ENCODE measurements around the gene CLDN22. TPM values are rescaled to one million over a fixed set of nuclear protein-coding genes. Genes with fewer than 3 reads are reported as not detected.

The CLDN22 gene
- total and polyA plus RNA-seq, 9 of the 15 experiments (the other 6 are each of a cell fraction or from before 2014, with no cell fraction given) = 0.21 TPM; not detected in 8

DNA sequence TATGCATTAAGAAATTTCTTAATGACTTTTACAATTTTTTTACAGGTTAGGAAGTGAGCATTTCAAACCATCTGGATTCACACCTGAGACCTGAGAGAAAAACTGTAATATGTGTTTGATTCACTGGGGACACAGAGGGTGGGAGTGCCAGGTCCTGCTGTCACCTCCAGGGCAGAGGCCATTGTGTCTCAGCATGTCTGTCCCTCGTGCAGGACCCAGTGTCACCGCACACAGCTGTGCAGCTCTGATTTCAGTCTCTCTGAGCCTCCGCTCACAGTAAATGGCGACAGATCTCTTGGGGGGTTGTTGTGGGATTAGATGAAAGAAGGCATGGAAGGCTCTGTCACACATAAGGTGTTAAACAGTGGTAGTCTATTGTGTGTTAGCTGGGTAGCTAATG is 25.2 kb upstream of the CLDN22 start:
- FAIRE-seq (no peak), ATAC-seq (no peak), DNase-seq (ENCODE audit: extremely low read depth in 1 of 4, low spot score in 3 of 4) (no peak)
- ChIA-PET CTCF (ENCODE audit: low intra/inter-chr PET ratio) (no interaction called here), POLR2A (no interaction called here)
- Histone ChIP-seq H3K4me2 (ENCODE audit: insufficient read depth, low read length) (no peak overlapping the region), H3K9me3 (replicated peaks; ENCODE audit: control insufficient read depth, insufficient read depth, low read depth, low read length) (no peaks in the 10 kb centered on the region), H3K27ac (ENCODE audit: extremely low read depth, low read depth, low read length) (no peak overlapping the region), H3K79me2 (ENCODE audit: control insufficient read depth, insufficient read depth, low read length) (no peaks in the 10 kb centered on the region), H4K20me1 (replicated peaks; ENCODE audit: control insufficient read depth, insufficient read depth, low read length) (no peaks in the 10 kb centered on the region), H3K27me3 (ENCODE audit: control insufficient read depth in 2 of 2, insufficient read depth in 2 of 2, low read length in 2 of 2) (no peaks in the 10 kb centered on the region), H3K36me3 (ENCODE audit: control insufficient read depth, insufficient read depth, low read length) (no peaks in the 10 kb centered on the region), H3K9me1 (ENCODE audit: control insufficient read depth, insufficient read depth, low read length) (no peaks in the 10 kb centered on the region), H3K4me1 (replicated peaks in 1 of 2; ENCODE audit: control insufficient read depth in 2 of 2, insufficient read depth in 2 of 2, low read length in 2 of 2) (peaks cover 17 to 18% of the 10 kb centered on the region in 2 experiments), H2AFZ (ENCODE audit: low read depth, low read length) (peak overlapping the region; percentile 69), H3K4me3 (no peak overlapping the region), H3K9ac (ENCODE audit: insufficient read depth in 1 of 2, low read depth in 2 of 2, low read length in 2 of 2) (0 out of 4 replicates have a peak overlapping the region, but pooled peaks of 1 of the 2 experiments have one; percentile 70)
- intact Hi-C loops (cut with micrococcal nuclease) = no loop called here
- 0 out of 2 replicates have a peak, but pooled peaks have one; percentile 10 for TF ChIP-seq NCOR1 (IDR thresholded peaks at IDR 0.05)
- TF ChIP-seq, protein P1, sequence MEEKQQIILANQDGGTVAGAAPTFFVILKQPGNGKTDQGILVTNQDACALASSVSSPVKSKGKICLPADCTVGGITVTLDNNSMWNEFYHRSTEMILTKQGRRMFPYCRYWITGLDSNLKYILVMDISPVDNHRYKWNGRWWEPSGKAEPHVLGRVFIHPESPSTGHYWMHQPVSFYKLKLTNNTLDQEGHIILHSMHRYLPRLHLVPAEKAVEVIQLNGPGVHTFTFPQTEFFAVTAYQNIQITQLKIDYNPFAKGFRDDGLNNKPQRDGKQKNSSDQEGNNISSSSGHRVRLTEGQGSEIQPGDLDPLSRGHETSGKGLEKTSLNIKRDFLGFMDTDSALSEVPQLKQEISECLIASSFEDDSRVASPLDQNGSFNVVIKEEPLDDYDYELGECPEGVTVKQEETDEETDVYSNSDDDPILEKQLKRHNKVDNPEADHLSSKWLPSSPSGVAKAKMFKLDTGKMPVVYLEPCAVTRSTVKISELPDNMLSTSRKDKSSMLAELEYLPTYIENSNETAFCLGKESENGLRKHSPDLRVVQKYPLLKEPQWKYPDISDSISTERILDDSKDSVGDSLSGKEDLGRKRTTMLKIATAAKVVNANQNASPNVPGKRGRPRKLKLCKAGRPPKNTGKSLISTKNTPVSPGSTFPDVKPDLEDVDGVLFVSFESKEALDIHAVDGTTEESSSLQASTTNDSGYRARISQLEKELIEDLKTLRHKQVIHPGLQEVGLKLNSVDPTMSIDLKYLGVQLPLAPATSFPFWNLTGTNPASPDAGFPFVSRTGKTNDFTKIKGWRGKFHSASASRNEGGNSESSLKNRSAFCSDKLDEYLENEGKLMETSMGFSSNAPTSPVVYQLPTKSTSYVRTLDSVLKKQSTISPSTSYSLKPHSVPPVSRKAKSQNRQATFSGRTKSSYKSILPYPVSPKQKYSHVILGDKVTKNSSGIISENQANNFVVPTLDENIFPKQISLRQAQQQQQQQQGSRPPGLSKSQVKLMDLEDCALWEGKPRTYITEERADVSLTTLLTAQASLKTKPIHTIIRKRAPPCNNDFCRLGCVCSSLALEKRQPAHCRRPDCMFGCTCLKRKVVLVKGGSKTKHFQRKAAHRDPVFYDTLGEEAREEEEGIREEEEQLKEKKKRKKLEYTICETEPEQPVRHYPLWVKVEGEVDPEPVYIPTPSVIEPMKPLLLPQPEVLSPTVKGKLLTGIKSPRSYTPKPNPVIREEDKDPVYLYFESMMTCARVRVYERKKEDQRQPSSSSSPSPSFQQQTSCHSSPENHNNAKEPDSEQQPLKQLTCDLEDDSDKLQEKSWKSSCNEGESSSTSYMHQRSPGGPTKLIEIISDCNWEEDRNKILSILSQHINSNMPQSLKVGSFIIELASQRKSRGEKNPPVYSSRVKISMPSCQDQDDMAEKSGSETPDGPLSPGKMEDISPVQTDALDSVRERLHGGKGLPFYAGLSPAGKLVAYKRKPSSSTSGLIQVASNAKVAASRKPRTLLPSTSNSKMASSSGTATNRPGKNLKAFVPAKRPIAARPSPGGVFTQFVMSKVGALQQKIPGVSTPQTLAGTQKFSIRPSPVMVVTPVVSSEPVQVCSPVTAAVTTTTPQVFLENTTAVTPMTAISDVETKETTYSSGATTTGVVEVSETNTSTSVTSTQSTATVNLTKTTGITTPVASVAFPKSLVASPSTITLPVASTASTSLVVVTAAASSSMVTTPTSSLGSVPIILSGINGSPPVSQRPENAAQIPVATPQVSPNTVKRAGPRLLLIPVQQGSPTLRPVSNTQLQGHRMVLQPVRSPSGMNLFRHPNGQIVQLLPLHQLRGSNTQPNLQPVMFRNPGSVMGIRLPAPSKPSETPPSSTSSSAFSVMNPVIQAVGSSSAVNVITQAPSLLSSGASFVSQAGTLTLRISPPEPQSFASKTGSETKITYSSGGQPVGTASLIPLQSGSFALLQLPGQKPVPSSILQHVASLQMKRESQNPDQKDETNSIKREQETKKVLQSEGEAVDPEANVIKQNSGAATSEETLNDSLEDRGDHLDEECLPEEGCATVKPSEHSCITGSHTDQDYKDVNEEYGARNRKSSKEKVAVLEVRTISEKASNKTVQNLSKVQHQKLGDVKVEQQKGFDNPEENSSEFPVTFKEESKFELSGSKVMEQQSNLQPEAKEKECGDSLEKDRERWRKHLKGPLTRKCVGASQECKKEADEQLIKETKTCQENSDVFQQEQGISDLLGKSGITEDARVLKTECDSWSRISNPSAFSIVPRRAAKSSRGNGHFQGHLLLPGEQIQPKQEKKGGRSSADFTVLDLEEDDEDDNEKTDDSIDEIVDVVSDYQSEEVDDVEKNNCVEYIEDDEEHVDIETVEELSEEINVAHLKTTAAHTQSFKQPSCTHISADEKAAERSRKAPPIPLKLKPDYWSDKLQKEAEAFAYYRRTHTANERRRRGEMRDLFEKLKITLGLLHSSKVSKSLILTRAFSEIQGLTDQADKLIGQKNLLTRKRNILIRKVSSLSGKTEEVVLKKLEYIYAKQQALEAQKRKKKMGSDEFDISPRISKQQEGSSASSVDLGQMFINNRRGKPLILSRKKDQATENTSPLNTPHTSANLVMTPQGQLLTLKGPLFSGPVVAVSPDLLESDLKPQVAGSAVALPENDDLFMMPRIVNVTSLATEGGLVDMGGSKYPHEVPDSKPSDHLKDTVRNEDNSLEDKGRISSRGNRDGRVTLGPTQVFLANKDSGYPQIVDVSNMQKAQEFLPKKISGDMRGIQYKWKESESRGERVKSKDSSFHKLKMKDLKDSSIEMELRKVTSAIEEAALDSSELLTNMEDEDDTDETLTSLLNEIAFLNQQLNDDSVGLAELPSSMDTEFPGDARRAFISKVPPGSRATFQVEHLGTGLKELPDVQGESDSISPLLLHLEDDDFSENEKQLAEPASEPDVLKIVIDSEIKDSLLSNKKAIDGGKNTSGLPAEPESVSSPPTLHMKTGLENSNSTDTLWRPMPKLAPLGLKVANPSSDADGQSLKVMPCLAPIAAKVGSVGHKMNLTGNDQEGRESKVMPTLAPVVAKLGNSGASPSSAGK (IDR thresholded peaks at IDR 0.05) = peak; percentile 25; the same call in 1 of the 2 replicates
- TF ChIP-seq ZFP36 (IDR thresholded peaks at IDR 0.05; ENCODE audit: low read depth, low read length, partially characterized antibody) = no peak
- TF ChIP-seq CBFA2T2 (conservative IDR thresholded peaks at IDR 0.05) = 0 out of 2 replicates have a peak, but pooled peaks have one; percentile 3
- no TSS peak for BruUV-seq (replicated peaks)
- WGBS (ENCODE audit: insufficient coverage, low coverage, missing lambda C conversion rate) = 38% methylated on average over 4 of the region's 4 CpGs
- in situ Hi-C loops (cut with MboI) = no loop called here

Measured in K562 (cell line).